D341Med (cell line): ENCODE results near the gene AK9.
A peak's percentile ranks its signal among the peaks of the same experiment; 100 is the strongest.

Experiments
- DNase-seq: peaks from one replicate; pipeline ENCODE4 v3.0.0; 2012; ENCODE audit warnings: low spot score

Gene AK9

DNA sequence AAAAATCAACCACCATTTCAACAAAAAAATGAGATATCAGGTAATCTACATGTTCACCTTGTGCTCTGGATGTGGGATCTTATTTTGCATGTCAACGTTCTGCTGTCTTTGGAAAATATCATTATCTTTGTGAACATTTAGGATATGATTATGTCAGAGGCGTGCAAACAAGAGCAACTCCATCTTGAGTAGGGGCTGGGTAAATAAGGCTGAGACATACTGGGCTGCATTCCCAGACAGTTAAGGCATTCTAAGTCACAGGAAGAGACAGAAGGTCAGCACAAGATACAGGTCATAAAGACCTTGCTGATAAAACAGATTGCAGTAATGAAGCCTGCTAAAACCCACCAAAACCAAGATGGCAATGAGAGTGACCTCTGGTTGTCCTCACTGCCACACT lies 179.2 kb downstream of the AK9 start:
- DNase-seq, result no peak

DNA sequence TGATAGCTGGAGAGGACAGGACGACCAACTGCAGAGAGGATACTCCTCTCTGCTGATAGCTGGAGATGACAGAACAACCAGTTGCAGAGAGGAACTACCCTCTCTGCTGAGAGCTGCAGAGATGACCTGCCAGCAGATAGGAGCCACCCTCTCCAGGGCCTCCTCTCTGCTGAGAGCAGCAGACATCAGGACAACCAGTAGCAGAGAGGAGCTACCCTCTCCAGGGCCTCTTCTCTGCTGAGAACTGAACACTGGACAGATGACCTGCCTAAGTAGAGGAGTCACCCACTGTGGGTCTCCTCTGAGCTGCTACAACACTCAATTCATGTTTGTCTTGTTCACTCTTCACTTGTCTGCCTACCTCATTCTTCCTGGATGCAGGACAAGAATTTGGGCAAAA lies 180.6 kb downstream of the AK9 start:
- DNase-seq, result no peak

DNA sequence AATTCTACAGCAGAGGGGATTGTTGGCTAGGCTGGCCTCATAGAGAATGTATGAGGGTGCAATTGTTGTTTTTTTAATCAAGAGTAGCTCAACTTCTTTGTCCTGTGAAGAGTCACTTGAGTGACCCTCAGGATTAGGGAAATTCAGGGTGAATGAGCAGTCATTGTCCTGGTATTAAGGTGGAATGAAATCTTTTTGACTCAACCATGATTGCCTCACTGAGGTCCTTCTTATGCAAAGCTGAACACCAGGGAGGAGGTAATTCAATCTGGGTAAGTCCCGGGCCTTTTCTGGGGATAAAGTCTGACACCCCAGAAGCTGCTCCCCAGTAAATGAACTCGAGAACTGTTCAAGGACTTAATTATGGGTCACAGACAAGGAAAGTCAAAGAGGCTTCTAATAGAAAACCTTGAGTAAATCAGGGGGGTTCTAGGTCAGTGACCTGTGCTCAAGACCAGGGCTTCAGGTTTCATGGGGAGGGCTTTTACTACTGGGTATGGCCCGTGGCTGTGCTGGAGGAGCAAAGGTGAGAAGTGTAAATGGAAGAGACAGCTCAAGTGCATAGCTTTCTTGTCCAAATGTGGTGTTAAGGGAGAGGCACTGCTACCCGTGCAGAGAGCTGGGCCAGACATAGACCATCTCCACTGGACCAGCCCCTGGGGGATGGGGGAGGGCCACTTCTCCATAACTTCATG lies 182.7 kb downstream of the AK9 start:
- no peak for DNase-seq

DNA sequence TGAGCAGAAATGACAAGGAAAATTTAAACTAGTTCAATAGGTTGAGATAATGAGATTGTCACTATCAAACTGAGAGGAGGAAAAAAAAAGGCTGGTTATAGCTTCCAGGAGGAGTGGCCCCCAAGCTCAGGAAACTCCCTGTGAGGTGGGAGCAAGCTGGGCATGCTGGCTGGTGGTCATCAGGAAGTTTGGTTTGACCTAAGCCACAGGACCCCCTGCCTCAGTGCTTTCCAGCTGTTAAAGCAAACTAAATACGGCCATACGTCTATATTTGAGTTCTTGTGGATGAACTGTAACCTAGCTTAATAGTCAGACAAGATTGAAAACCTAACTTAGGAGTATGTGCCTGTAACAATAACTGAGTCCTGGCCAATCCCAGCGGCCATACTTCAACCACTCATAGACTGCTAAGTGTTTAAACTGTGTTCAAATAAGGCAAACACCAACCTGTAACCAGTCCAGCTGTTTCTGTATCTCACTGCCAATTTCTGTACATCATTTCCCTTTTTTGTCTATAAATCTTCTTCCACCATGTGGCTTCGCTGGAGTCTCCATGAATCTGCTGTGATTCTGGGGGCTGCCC lies 183.4 kb downstream of the AK9 start:
- no peak for DNase-seq

DNA sequence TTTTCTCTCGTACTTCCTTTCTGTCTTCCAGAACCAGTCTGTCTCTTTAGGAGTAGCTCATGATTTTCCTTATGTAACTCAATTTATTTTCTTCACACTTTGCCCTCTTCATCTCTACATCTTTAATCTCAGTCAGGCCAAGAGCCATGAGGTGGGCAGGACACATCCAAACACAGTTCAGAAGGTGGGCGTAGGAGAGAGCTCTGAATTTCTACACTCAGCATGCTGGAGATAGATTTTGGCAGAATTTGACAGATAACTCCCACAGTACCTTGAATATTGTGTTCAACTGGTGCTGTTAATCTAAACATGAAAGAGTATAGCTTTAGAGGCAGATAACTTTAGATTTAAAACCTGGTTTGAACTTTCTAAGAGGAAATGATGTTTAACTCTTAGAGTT lies 184.2 kb downstream of the AK9 start:
- no peak for DNase-seq

DNA sequence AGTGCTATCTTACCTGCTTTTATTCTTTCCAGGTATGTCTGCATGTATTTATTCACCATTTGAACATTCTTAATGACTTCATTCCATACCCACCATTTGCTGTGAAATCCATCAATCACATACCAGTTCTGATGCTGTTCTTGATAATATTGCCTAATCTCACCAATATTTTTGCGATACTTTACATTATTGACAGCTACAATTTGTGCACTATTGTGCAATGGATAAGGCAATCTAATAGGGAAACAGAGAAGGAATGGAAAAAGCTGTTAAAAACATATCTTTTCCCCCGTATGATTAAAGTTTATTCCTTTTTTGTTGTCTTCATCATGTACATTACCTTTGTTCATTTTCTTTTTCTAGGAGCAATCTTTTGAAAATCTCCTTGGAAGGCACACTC lies 184.7 kb downstream of the AK9 start:
- DNase-seq, result no peak

DNA sequence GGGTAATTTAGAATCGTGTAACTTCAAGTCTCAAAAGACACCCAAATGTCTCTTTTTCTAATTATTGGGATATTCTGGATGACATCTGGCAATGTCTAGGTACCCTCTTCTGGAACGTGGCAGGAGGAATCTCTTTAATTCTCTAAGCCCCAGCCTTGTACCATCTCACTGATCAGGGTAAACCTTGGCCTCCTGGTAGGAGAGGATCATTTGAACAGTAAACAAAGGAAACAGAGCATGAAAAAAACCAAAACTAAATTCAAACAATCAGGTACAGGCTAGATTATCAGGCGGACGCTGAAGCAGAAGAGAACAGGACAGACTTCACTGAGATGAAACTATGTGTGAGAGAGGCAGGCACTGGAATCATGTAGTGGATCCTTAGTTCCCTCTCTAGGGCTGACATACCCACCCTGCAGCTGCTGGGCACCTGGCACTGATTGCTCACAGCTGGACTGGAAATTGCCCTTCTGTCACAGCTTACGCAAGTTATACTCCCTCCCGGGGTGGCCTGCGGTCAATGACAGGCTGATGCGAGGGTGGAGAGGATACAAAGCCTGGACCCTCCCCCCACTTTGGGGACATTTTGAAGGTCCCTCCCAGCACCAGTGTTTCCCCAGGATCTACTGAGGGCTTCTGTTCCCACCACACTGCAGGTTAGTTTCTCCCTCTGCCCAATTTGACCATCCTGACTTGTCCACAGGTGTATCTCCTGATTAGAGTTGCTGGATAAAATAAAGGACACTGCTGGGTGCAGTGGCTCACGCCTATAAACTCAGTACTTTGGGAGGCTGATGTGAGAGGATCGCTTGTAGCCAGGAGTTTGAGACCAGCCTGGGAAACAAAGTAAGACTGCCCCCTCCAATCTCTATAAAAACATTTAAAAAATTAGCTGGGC lies 187.4 kb downstream of the AK9 start:
- DNase-seq, result no peak

DNA sequence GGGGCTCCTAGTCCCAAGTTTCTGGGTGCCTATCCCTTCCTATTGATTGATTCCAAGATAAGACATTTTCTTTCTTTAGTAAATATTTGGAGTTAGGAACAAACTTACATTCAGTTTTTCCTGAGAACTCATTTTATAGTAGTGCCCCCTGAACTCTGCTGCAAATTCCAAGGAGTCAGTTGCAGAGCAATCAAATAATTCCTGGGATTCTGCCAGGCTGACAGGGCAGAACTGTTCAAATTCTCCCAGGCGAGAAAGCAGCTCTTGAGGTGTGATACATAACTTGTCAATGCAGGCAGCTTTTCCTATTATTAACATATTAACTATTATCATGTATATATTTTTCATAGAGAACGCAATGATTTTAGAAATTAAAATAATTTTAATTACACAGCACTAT lies 192.1 kb downstream of the AK9 start:
- no peak for DNase-seq

DNA sequence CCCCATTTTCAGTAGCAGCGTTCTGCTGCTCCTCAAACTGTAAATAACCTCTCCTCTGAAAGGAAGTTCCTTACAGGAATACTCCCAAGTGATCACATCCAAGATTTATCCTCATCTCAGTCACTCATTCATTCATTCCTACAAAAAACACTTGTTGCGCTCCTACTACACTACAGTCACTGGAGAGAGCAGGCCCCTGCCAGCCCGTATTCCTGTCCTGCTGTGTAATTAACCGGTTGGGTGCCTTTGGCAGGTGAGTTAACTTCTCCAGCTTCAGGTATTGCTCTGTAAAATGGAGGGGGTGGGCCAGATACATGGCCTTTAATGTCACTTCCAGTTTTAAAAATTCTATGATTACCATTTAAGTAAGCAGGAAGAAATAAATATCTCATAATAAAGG lies 192.9 kb downstream of the AK9 start:
- DNase-seq, result no peak

DNA sequence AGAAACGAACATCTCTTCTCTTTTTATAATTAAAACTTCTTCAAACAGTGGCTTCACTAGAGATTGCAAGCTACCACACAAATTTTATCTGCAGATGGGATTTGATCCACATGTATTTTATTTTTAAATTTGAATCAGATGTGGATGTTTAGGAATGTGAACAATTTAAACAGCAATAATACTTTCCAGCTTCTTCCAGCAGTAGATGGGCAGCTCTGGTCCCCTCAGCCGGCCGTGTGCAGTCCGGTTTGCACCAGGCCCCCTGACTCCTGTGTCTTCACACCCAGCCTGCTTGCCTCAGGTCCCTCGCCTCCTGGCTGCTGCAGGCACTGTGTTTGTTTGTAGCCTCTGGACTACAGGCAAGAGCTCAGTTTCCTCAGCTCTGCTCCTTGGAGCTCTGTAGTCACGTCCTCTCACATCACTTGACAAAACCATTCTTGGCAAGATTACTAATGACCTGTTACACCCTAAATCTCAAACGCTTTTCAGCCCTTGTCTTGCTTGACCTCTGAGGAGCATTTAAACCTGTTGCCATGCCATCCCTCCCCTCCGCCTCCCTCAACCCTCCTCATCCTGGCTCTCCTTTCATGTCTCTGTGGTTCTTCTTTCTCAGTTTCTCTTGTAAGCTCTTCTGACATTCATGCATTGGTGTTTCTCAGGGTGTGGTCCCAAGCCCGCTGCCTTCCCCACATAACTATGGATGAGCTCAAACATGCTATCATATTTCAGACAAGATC lies 194.8 kb downstream of the AK9 start:
- no peak for DNase-seq

DNA sequence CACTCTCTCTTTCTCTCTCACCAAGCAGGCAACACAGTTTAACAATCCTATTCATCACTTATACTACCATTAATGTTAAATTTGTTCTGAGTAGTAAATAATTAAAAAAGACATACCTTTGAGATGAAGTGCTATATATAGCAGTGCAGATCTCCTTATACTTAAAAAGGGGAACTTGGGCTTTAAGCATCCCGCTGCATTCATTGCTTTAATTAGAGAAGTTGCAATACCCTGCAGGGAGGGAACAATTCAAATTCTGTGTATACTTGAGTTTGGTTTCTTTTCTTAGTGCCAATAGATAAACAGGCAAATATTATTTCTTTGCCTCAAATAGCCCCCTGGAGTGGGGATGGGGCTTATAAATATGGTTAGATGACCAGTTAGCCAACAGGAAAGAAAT lies 197.1 kb downstream of the AK9 start:
- DNase-seq, result no peak

DNA sequence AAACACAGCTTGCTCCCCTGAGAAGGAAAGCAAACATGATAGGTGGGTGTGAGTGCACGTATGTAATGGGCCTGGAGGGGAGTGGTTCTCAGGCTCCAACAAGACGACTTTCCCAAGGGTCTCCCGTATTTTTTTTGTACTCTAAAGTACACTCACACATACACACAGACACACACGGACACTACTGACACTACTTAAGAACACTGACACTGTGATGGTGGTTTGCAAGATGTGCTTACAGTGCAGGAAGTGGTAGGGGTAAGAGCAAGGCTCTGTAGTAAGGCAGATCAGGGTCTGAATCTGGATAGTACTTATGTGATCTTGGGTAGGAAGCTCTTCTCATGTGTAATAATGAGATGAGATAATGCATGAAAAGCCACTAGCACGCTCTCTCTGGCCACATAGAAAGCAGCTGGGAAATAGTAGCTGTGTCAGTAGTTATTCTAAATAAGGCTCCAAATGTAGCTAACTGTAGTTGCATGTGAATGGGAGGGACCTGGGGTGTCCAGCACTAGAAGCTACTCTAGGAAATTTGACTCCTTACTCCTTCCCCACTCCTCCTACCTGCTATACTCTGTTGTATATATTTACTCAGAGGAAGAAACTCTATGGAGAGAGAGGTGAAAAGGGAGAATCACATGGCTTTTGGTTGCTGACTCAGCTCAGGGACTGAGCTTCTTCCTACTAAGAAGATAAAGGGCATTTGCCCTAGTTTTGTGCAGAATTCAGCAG lies 199.6 kb downstream of the AK9 start:
- no peak for DNase-seq

DNA sequence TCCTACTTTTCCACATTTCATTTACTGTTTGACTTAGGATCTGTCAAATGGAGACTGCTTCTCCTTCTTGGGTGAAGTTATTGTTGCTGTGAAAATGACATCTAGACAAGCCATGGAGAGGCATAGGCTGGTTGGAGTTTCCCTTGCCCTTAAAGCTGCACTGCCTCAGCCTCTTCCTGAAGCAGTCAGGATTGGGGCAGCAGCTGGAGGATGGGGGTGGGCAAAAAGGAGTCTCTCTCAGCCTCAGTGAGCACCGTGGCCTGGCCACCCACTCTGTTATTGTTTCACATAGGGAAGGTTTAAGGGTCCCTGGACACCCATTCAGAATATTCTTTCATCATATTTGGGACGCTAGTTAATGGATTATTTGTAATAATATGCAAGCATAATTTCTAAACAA lies 200.3 kb downstream of the AK9 start:
- no peak for DNase-seq

DNA sequence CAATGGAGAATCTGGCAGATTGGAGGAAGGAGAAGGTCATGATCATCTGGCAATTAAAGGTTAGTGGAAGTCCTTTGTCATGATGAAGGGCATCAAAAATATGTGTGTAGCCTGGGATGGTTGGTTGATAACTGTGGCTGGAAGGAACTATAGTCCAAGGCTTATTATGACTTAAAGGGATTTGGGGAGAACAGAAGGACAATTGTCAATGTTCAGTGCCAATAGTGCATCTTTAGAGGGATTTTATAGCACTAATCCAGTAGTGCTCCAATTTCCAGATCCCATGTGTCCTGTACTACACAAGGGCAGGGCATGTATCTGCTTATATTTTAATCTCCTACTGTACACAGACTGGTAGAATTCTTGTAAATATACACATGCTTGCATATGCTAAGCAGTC lies 203.0 kb downstream of the AK9 start:
- peak; percentile 49 for DNase-seq

DNA sequence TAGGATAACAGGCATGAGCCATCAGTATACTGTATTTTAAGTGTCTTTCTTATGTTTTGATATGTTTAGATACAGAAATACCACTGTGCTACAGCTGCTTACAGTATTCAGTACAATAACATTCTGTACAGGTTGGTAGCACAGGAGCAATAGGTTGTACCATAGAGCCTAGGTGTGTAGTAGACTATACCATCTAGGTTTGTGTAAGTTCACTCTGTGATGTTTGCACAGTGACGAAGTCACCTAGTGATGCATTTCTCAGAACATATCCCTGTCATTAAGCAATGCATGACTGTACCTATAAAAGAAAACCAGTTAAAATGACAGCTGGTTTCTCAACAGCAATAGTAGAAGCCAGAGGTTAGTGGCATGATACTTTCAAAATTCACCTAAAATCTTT lies 204.9 kb downstream of the AK9 start:
- DNase-seq, result no peak

DNA sequence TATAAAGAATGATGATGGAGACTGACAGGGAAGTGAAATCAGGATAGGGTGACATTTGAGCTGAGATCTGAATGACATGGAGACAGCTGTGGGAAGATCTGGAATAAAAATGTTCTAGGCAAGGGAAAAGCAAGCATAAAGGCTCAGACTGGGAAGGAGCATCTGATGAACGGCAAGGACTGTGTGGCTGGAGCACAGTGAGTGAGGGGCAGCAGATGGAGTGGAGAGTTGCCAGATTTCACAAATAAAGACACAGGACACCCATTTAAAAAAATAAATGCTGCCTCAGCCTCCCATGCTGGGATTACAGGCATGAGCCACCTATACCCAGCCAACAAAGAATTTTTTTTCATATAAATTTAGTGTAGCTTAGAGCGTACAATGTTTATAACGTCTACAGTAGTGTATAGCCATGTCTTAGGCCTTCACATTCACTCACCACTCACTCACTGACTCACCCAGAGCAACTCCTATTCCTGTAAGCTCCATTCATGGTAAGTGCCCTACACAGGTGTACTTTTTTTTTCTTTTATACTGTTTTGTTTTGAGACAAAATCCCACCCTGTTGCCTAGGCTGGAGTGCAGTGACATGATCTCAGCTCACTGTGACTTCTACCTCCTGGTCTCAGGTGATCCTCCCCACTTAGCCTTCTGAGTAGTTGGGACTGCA lies 205.6 kb downstream of the AK9 start:
- DNase-seq, result no peak

DNA sequence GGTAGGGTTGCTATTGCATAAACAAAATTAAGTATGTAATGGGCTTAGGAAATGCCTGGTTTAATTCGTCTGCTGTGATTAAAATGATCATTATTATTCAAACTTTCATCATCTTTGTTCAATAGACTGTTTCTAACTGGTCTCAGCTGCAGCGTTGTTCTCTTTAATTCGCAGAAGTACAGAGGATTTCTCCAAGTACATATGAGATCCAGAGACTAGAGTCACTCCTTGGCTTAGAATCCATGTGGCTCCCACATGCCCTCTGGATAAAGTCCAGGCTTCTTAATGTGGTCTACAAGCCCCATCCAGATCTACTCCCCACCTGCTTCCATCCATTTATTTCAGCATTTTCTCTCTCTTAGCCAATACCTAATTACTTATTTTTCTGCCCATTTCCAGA lies 206.9 kb downstream of the AK9 start:
- DNase-seq, result no peak

DNA sequence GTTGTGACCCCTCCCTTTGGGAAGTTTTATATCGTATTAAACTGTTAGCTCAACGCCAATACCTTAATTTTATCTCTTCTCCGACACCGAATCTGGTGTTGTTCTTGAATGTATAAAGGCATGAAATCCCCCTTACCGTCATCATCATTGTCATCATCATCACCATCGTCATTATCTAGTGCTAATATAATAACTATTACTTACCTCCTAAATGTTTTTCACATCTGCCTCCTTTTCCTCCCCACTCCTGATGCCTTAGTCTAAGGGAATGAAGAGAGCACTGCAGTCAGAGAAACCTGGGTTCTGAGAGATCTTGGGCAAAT lies 207.3 kb downstream of the AK9 start:
- no peak for DNase-seq

DNA sequence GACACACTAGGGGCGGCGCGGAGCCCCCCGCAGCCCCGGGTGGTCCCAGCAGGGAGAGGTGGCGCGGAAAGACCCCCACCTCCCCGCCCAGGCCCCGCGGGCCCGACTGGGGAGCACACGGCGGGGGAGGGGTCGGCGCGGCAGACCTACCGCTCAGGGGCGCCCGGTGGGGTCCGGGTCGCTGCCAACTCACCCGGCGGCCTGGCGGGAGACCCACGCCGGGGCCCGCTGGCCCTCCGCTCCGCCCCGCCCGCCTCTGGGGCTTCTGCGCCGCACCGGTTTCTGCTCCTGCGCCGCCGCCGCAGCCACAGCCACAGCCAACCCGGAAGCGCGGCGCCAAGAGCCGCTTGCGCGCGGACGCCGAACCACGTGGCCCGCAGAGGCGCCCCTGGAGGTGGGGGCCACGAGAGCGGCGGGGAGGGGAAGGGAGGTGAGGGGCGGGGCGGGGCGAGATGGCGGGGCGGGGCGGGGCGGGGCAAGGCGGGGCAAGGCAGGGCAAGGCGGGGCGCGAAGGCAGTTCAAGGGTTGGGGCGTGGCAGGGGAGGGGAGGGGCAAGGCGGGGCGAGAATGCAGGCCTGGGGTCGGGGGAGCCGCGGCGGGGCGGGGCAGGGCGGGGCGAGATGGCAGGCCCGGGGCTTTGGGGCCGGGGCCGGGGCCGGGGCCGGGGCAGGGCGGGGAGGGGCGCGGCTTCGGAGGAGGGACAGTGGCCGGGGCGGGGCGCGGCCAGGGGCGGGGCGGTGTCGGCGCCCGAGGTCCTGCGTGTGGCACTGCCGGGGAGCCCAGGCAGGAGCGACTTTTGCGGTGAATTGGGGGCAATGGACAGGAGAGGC lies 207.9 kb downstream of the AK9 start, which contains the start of gene ZBTB24:
Gene ZBTB24, minus strand, starts transcription at position 315 of the 830 bp plus-strand sequence. CDS start 1,193 bp downstream, outside the sequence.
- peak; percentile 97 for DNase-seq

DNA sequence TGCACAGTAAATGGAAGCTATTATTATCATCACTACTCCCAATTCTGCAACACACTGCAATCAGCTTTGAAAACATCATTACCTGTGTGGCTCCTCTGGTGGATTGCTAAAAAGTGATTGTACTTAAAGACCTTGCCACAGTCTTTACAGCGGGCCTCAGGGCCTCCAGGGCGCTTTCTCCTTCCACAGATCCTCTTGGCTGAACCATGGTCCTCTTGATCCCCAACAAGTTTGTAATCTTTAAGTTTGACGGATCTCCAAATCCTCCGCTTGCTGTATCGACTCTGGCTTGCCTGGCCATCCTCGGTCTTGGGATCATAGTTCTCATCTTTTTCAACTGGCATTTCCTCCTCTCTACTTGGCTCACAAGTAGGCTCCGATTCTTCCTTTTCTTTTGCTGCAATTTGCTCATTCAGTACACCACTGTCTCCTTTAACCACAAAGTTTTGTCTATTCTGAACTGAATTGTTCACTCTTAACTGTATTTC lies 210.0 kb downstream of the AK9 start:
- DNase-seq, result no peak
